ENCODE measurements around the gene NDUFA11.

NDUFA11 gene

DNA sequence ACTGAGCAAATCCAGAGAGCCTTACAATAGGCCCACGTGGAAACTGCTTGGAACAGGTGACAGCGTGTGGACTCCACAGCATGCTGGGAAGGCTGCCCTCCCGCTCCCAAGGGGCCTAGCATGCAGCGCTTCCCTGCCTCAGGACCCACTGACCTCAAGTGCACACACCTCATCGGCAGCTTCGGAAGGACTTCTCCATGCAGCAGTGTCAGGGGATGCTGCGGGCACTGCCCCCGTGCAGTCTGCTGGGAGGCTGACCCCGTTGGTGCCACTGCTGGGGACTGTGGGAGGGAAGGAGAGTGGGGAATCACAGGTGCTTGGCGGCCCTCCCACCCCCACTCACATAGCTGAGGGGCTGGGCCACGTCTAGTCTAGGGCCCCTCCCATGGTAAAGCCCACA, 27.7 kb upstream of the NDUFA11 start:
- Histone ChIP-seq H3K27ac (ENCODE audit: low read depth, low read length) (no peak overlapping the region), H3K36me3 (ENCODE audit: control insufficient read depth, insufficient read depth, low read length) (peaks cover 16% of the 10 kb centered on the region), H3K56ac (ENCODE audit: low read length) (no peak overlapping the region)

DNA sequence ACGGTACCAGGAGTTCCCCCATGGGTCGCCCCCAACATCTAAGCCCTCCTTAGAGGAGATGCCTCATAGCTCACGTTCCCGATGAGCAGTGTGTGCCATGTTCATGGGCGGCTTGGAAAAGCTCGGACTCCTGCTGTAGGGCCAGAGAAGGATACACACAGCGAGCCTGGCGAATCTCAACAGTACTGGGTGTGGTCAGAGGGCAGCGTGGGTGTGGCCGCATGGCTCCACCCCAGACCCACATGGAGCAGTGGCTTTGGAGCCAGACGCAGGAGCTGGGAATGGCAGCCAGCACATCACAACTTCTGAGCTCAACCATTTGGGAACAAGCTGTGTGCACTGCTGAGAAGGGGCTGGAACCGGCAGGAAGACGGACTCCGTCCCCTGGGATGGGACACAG, 26.0 kb upstream of the NDUFA11 start:
- Histone ChIP-seq H3K4me2 (ENCODE audit: low read length) (no peak overlapping the region), H3K79me1 (ENCODE audit: low read length) (peaks cover 5% of the 10 kb centered on the region), H3K9ac (ENCODE audit: low read length) (no peak overlapping the region), H3K18ac (ENCODE audit: low read length) (no peak overlapping the region), H3K56ac (ENCODE audit: low read length) (no peak overlapping the region), H4K8ac (ENCODE audit: low read depth, low read length) (no peak overlapping the region), H4K5ac (ENCODE audit: low read length) (no peak overlapping the region), H2AK5ac (ENCODE audit: low read length) (no peak overlapping the region), H3K4ac (ENCODE audit: low read depth, low read length) (no peak overlapping the region), H2BK15ac (replicated peaks; ENCODE audit: low read depth) (no peak overlapping the region), H3K36me3 (ENCODE audit: control insufficient read depth, insufficient read depth, low read length) (peaks cover 20% of the 10 kb centered on the region), H3K27ac (ENCODE audit: low read depth, low read length) (no peak overlapping the region), H3K79me2 (ENCODE audit: control insufficient read depth, insufficient read depth, low read length) (no peaks in the 10 kb centered on the region), H3K4me1 (ENCODE audit: control insufficient read depth, low read depth, low read length) (no peaks in the 10 kb centered on the region), H3K4me3 (ENCODE audit: low read length) (no peak overlapping the region), H3K27me3 (ENCODE audit: insufficient read depth, low read length, poor library complexity) (no peaks in the 10 kb centered on the region), H3K23ac (ENCODE audit: low read length) (no peak overlapping the region), H2BK5ac (ENCODE audit: low read length) (no peak overlapping the region), H2BK120ac (ENCODE audit: low read depth, low read length) (no peak overlapping the region)
- DNase-seq, result no peak
- no CpG with 5 or more reads among the region's 14 CpGs for WGBS (ENCODE audit: extremely low coverage, insufficient coverage, low lambda C conversion rate)

More for the DNA sequence above, 27.7 kb upstream of the NDUFA11 start:
- Histone ChIP-seq H4K5ac (ENCODE audit: low read length) (no peak overlapping the region), H3K4me2 (ENCODE audit: low read length) (no peak overlapping the region), H3K79me2 (ENCODE audit: control insufficient read depth, insufficient read depth, low read length) (no peaks in the 10 kb centered on the region), H3K23ac (ENCODE audit: low read length) (no peak overlapping the region), H2BK15ac (replicated peaks; ENCODE audit: low read depth) (no peak overlapping the region), H3K18ac (ENCODE audit: low read length) (no peak overlapping the region), H3K4me3 (ENCODE audit: low read length) (no peak overlapping the region), H3K4me1 (ENCODE audit: control insufficient read depth, low read depth, low read length) (no peaks in the 10 kb centered on the region), H3K9ac (ENCODE audit: low read length) (no peak overlapping the region), H2AK5ac (ENCODE audit: low read length) (no peak overlapping the region), H2BK120ac (ENCODE audit: low read depth, low read length) (no peak overlapping the region), H3K27me3 (ENCODE audit: insufficient read depth, low read length, poor library complexity) (no peaks in the 10 kb centered on the region), H4K8ac (ENCODE audit: low read depth, low read length) (no peak overlapping the region), H3K79me1 (ENCODE audit: low read length) (peaks cover 8% of the 10 kb centered on the region), H2BK5ac (ENCODE audit: low read length) (no peak overlapping the region), H3K4ac (ENCODE audit: low read depth, low read length) (no peak overlapping the region)
- WGBS (ENCODE audit: extremely low coverage, insufficient coverage, low lambda C conversion rate), result no CpG with 5 or more reads among the region's 11 CpGs
- DNase-seq, result no peak

DNA sequence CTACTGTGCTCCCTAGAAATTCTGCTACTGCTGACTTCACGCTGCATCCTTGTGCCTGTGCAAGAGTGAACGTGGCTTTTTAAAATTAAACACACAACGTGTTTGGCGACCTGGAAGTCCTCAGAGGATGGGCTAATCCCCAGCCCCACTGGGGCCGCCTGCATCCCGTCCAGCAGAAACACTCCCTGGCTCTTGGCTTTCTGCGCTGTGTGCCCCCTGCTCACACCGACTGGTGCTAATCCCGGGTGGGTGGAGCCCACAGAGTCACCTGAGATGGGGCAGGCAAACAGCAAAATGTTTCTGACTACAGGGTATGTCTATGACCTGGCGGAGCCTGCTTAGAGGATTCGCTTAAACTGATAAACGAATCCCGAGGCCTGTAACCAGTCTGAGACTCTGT, 25.6 kb upstream of the NDUFA11 start:
- no peak overlapping the region for H3K9ac ChIP-seq (ENCODE audit: low read length)
- H3K79me1 ChIP-seq (ENCODE audit: low read length), result peaks cover 5% of the 10 kb centered on the region
- H4K5ac ChIP-seq (ENCODE audit: low read length), result no peak overlapping the region
- H2BK5ac ChIP-seq (ENCODE audit: low read length), result no peak overlapping the region
- H3K27ac ChIP-seq (ENCODE audit: low read depth, low read length), result no peak overlapping the region
- no peak overlapping the region for H3K18ac ChIP-seq (ENCODE audit: low read length)
- no peak overlapping the region for H2BK120ac ChIP-seq (ENCODE audit: low read depth, low read length)
- no peak overlapping the region for H2BK15ac ChIP-seq (replicated peaks; ENCODE audit: low read depth)
- no CpG with 5 or more reads among the region's 13 CpGs for WGBS (ENCODE audit: extremely low coverage, insufficient coverage, low lambda C conversion rate)
- H3K23ac ChIP-seq (ENCODE audit: low read length), result no peak overlapping the region
- no peak overlapping the region for H3K56ac ChIP-seq (ENCODE audit: low read length)
- no peak overlapping the region for H4K8ac ChIP-seq (ENCODE audit: low read depth, low read length)
- peaks cover 20% of the 10 kb centered on the region for H3K36me3 ChIP-seq (ENCODE audit: control insufficient read depth, insufficient read depth, low read length)
- no peak overlapping the region for H3K4ac ChIP-seq (ENCODE audit: low read depth, low read length)
- no peaks in the 10 kb centered on the region for H3K27me3 ChIP-seq (ENCODE audit: insufficient read depth, low read length, poor library complexity)
- H3K4me2 ChIP-seq (ENCODE audit: low read length), result no peak overlapping the region
- H3K4me1 ChIP-seq (ENCODE audit: control insufficient read depth, low read depth, low read length), result no peaks in the 10 kb centered on the region
- no peak for DNase-seq
- H2AK5ac ChIP-seq (ENCODE audit: low read length), result no peak overlapping the region
- H3K4me3 ChIP-seq (ENCODE audit: low read length), result no peak overlapping the region
- no peaks in the 10 kb centered on the region for H3K79me2 ChIP-seq (ENCODE audit: control insufficient read depth, insufficient read depth, low read length)

DNA sequence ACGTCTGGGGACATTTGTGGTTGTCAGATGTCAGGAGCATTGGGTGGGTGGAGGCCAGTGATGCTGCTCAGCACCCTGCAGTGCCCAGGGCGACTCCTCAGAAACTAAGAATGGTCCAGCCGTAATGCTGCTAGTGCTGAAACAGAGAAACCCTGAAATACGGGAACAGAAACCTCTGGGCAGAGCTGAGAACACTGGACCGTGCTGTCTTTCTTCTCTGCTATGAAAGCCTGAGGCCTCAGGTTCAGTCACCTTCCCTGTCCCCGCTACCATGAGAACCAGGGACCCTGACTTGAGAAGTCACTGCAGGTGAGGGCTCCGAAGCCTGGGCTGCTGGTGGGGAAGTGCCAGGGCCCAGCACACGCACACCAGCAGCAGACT, 23.8 kb upstream of the NDUFA11 start:
- no peaks in the 10 kb centered on the region for H3K79me1 ChIP-seq (ENCODE audit: low read length)
- H3K4me1 ChIP-seq (ENCODE audit: control insufficient read depth, low read depth, low read length), result no peaks in the 10 kb centered on the region
- DNase-seq, result no peak
- no peak overlapping the region for H2BK15ac ChIP-seq (replicated peaks; ENCODE audit: low read depth)
- no peaks in the 10 kb centered on the region for H3K79me2 ChIP-seq (ENCODE audit: control insufficient read depth, insufficient read depth, low read length)
- no CpG with 5 or more reads among the region's 8 CpGs for whole genome bisulfite sequencing (ENCODE audit: extremely low coverage, insufficient coverage, low lambda C conversion rate)
- peaks cover 17% of the 10 kb centered on the region for H3K36me3 ChIP-seq (ENCODE audit: control insufficient read depth, insufficient read depth, low read length)
- H3K27ac ChIP-seq (ENCODE audit: low read depth, low read length), result no peak overlapping the region
- no peak overlapping the region for H4K8ac ChIP-seq (ENCODE audit: low read depth, low read length)
- H3K4ac ChIP-seq (ENCODE audit: low read depth, low read length), result no peak overlapping the region
- H3K9ac ChIP-seq (ENCODE audit: low read length), result no peak overlapping the region
- no peak overlapping the region for H2BK5ac ChIP-seq (ENCODE audit: low read length)
- H3K4me3 ChIP-seq (ENCODE audit: low read length), result no peak overlapping the region
- no peak overlapping the region for H2AK5ac ChIP-seq (ENCODE audit: low read length)
- no peak overlapping the region for H3K18ac ChIP-seq (ENCODE audit: low read length)
- no peak overlapping the region for H4K5ac ChIP-seq (ENCODE audit: low read length)
- no peaks in the 10 kb centered on the region for H3K27me3 ChIP-seq (ENCODE audit: insufficient read depth, low read length, poor library complexity)
- H3K56ac ChIP-seq (ENCODE audit: low read length), result no peak overlapping the region
- no peak overlapping the region for H2BK120ac ChIP-seq (ENCODE audit: low read depth, low read length)
- no peak overlapping the region for H3K4me2 ChIP-seq (ENCODE audit: low read length)
- no peak overlapping the region for H3K23ac ChIP-seq (ENCODE audit: low read length)

DNA sequence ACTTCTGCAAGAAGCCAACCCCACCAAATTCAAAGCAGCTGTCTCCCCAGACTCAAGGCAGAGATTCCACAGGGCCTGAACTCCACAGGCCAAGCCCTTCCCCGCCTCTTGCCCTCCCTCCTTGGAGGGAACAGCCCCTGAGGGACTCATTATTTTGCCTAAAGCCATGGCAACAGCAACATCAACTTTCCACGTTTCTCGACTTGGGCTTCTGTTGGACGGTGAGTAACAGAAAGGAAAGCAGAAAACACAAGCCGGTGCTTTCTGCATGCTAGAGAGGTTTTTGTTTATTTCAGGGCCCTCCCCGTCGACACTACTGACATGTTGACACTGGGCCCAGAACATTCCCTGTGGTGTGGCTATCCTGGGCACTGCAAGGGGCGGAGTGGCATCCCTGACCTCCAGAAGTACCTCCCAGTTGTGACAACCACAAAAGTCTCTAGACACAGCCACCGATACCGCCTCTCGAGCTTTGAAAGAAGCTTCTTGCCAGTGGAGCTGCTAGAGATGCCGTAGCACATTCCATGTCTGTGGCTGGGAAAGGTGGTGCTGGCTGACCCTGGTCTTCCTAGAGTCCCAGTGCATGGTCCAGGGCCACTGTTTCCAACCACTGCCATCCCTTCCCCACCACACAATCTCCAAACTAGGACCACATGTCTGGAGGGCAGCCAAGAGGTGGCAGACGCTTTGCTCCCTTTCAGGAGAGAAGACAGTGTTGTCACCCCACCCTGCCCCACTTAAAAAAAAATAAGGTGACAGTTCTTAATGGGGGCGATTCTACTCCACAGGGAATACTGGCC, 23.3 kb upstream of the NDUFA11 start:
- H3K79me2 ChIP-seq (ENCODE audit: control insufficient read depth, insufficient read depth, low read length), result no peaks in the 10 kb centered on the region
- H3K56ac ChIP-seq (ENCODE audit: low read length), result no peak overlapping the region
- WGBS (ENCODE audit: extremely low coverage, insufficient coverage, low lambda C conversion rate), result no CpG with 5 or more reads among the region's 14 CpGs
- H3K27ac ChIP-seq (ENCODE audit: low read depth, low read length), result no peak overlapping the region
- peak; percentile 16 for DNase-seq
- H3K79me1 ChIP-seq (ENCODE audit: low read length), result no peaks in the 10 kb centered on the region
- no peaks in the 10 kb centered on the region for H3K27me3 ChIP-seq (ENCODE audit: insufficient read depth, low read length, poor library complexity)
- H2AK5ac ChIP-seq (ENCODE audit: low read length), result no peak overlapping the region
- no peak overlapping the region for H4K8ac ChIP-seq (ENCODE audit: low read depth, low read length)
- H3K4me2 ChIP-seq (ENCODE audit: low read length), result no peak overlapping the region
- no peak overlapping the region for H2BK15ac ChIP-seq (replicated peaks; ENCODE audit: low read depth)
- H3K4me1 ChIP-seq (ENCODE audit: control insufficient read depth, low read depth, low read length), result no peaks in the 10 kb centered on the region
- no peak overlapping the region for H3K4ac ChIP-seq (ENCODE audit: low read depth, low read length)
- no peak overlapping the region for H2BK120ac ChIP-seq (ENCODE audit: low read depth, low read length)
- H2BK5ac ChIP-seq (ENCODE audit: low read length), result no peak overlapping the region
- no peak overlapping the region for H3K23ac ChIP-seq (ENCODE audit: low read length)
- no peak overlapping the region for H4K5ac ChIP-seq (ENCODE audit: low read length)
- peaks cover 17% of the 10 kb centered on the region for H3K36me3 ChIP-seq (ENCODE audit: control insufficient read depth, insufficient read depth, low read length)
- H3K4me3 ChIP-seq (ENCODE audit: low read length), result no peak overlapping the region
- H3K9ac ChIP-seq (ENCODE audit: low read length), result no peak overlapping the region
- H3K18ac ChIP-seq (ENCODE audit: low read length), result no peak overlapping the region
